Measurements from ENCODE around the gene ZNF446. TPM values are rescaled to one million over a fixed set of nuclear protein-coding genes. Genes with fewer than 3 reads are reported as not detected.

ZNF446 gene
- total RNA-seq, 1 donor from 2014 or later = 6.0 TPM

DNA sequence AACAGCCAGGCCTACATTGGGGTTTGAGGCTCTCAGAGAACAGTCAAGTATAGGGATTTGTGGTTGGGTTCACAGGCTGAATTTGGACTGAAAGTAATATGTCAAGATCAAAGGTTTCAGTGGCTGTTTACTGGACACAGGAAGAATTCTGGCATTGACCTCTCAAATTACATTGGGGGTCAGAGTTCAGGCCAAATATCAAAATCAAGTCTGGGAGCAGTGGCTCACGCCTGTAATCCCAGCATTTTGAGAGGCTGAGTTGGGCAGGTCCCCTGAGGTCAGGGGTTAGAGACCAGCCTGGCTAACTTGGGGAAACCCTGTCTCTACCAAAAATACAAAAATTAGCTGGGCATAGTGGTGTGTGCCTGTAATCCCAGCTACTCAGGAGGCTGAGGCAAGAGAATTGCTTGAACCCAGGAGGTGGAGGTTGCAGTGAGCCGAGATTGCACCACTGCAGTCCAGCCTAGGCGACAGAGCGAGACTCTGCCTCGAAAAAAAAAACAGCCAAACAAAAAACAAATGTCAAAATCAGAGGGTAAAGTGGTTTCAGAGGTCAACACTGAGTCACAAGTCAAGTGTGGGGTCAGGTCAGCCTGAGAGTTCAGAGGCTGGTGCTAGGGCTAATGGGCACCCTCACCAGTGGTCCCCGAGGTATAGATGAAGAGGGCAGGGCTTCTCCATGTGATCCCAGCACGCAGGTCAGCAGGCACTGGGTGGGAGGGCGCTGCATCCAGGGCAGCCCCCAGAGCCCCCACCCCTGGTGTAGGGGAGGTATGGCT, 34.1 kb downstream of the ZNF446 start:
- Histone ChIP-seq H3K27ac (ENCODE audit: low read depth, low read length) (no peak overlapping the region), H3K79me2 (ENCODE audit: insufficient read depth, low read length) (peaks cover 8% of the 10 kb centered on the region), H3K4me3 (ENCODE audit: insufficient read depth, low read depth, low read length) (no peak overlapping the region), H3K36me3 (ENCODE audit: insufficient read depth, low read length) (no peaks in the 10 kb centered on the region), H3K4me2 (ENCODE audit: low read length) (no peak overlapping the region), H3K27me3 (ENCODE audit: insufficient read depth, low read length) (no peaks in the 10 kb centered on the region), H3K9me3 (ENCODE audit: insufficient read depth, low read depth, low read length) (no peaks in the 10 kb centered on the region), H3K4me1 (ENCODE audit: insufficient read depth, low read length) (peaks cover 6% of the 10 kb centered on the region), H4K20me1 (ENCODE audit: insufficient read depth, low read length) (peaks cover 3% of the 10 kb centered on the region), H2AFZ (ENCODE audit: low read depth, low read length) (no peak overlapping the region), H3K9ac (ENCODE audit: low read length) (no peak overlapping the region)
- peaks cover 3% of the 10 kb centered on the region for H3K4me1 Mint-ChIP-seq (ENCODE audit: low read depth, unreplicated experiment)
- peaks cover 9% of the 10 kb centered on the region for H3K36me3 Mint-ChIP-seq (ENCODE audit: low read depth, unreplicated experiment)
- TF ChIP-seq EZH2 (IDR thresholded peaks at IDR 0.05; ENCODE audit: insufficient read depth, low read length) = no peak
- TF ChIP-seq, protein P1, sequence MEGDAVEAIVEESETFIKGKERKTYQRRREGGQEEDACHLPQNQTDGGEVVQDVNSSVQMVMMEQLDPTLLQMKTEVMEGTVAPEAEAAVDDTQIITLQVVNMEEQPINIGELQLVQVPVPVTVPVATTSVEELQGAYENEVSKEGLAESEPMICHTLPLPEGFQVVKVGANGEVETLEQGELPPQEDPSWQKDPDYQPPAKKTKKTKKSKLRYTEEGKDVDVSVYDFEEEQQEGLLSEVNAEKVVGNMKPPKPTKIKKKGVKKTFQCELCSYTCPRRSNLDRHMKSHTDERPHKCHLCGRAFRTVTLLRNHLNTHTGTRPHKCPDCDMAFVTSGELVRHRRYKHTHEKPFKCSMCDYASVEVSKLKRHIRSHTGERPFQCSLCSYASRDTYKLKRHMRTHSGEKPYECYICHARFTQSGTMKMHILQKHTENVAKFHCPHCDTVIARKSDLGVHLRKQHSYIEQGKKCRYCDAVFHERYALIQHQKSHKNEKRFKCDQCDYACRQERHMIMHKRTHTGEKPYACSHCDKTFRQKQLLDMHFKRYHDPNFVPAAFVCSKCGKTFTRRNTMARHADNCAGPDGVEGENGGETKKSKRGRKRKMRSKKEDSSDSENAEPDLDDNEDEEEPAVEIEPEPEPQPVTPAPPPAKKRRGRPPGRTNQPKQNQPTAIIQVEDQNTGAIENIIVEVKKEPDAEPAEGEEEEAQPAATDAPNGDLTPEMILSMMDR (IDR thresholded peaks at IDR 0.05; ENCODE audit: insufficient read depth, low read depth, low read length) = no peak
- H3K27ac Mint-ChIP-seq (ENCODE audit: unreplicated experiment) = no peak overlapping the region
- FAIRE-seq = no peak
- peaks cover 6% of the 10 kb centered on the region for H3K9me3 Mint-ChIP-seq (ENCODE audit: unreplicated experiment)
- no peak overlapping the region for H3K4me3 Mint-ChIP-seq (ENCODE audit: unreplicated experiment)
- no peak for DNase-seq (ENCODE audit: low read depth)
- no peaks in the 10 kb centered on the region for H3K27me3 Mint-ChIP-seq (ENCODE audit: low read depth, unreplicated experiment)

DNA sequence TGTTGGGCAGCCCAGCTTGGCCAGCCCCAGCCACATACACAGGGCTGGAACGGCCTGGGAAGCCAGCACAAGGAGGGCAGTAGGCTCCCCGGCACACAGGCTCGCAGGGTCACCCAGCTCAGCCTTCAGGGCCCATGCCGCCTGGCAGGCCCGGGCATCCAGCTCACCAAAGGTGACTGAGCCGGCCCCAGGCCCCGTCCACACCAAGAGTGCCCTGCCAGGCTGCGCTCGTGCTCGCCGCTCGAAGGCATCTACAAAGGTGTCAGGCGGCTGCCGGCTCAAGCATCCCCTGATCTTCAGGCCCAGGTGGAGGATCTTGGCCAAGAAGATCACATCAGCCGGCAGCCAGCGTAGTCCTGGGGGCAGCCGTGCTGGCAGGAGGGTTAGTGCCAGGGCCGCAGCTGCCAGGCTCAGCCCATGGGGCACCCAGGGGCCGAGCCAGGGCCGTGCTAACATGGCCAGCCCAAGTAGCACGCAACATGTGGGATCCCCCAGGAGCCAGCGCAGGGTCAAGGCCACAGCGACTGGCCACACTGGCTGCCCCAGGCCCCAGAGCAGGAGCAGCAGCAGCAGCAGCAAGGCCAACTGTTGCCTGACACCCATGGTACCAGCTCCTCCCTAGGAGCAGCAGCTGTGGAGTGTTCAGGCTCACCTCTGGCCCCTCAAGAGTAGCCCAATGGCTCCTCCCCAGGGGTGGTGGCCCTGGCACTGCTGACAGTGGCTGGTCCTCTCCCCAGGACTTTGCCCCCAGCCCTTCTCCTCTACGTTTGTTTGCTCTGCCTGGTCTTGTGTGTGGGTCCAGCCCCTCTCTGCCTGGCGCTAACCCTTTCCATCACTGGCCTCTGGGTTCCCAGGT, 35.4 kb downstream of the ZNF446 start, which contains the start of gene SLC27A5:
SLC27A5 (minus strand) TSS at position 640 of the 856 bp plus-strand sequence; CDS start at position 603, 37 bp downstream.
- no peak for FAIRE-seq
- no peaks in the 10 kb centered on the region for H3K27me3 Mint-ChIP-seq (ENCODE audit: low read depth, unreplicated experiment)

More for the DNA sequence above, 35.4 kb downstream of the ZNF446 start, which contains the start of gene SLC27A5:
- H3K9me3 Mint-ChIP-seq (ENCODE audit: unreplicated experiment) = peaks cover 2% of the 10 kb centered on the region
- H3K4me3 Mint-ChIP-seq (ENCODE audit: unreplicated experiment) = no peak within 1 kb of the TSS
- Histone ChIP-seq H3K4me1 (ENCODE audit: insufficient read depth, low read length) (peaks cover 6% of the 10 kb centered on the region), H3K36me3 (ENCODE audit: insufficient read depth, low read length) (peaks cover 2% of the 10 kb centered on the region), H3K9ac (ENCODE audit: low read length) (no peak within 1 kb of the TSS), H3K9me3 (ENCODE audit: insufficient read depth, low read depth, low read length) (no peaks in the 10 kb centered on the region), H3K79me2 (ENCODE audit: insufficient read depth, low read length) (peaks cover 20% of the 10 kb centered on the region), H4K20me1 (ENCODE audit: insufficient read depth, low read length) (peaks cover 13% of the 10 kb centered on the region), H3K27ac (ENCODE audit: low read depth, low read length) (no peak within 1 kb of the TSS), H3K4me2 (ENCODE audit: low read length) (no peak within 1 kb of the TSS), H3K4me3 (ENCODE audit: insufficient read depth, low read depth, low read length) (no peak within 1 kb of the TSS), H2AFZ (ENCODE audit: low read depth, low read length) (no peak within 1 kb of the TSS), H3K27me3 (ENCODE audit: insufficient read depth, low read length) (no peaks in the 10 kb centered on the region)
- peaks cover 17% of the 10 kb centered on the region for H3K36me3 Mint-ChIP-seq (ENCODE audit: low read depth, unreplicated experiment)
- H3K27ac Mint-ChIP-seq (ENCODE audit: unreplicated experiment) = no peak within 1 kb of the TSS
- TF ChIP-seq, protein P1 (IDR thresholded peaks at IDR 0.05; ENCODE audit: insufficient read depth, low read depth, low read length) = no peak
- no peak for TF ChIP-seq EZH2 (IDR thresholded peaks at IDR 0.05; ENCODE audit: insufficient read depth, low read length)
- H3K4me1 Mint-ChIP-seq (ENCODE audit: low read depth, unreplicated experiment) = peaks cover 14% of the 10 kb centered on the region
- no peak for DNase-seq (ENCODE audit: low read depth)

Measured in astrocyte (in vitro differentiated cells and primary cell).